Smooth muscle cell (in vitro differentiated cells): ENCODE results near the gene PLCB1. TPM values are rescaled to one million over a fixed set of nuclear protein-coding genes. Genes with fewer than 3 reads are reported as not detected.

Experiments used
- DNase-seq: peaks from one replicate; lab custom pipeline; 2025; ENCODE audit not compliant: unreplicated experiment; lab: John Stamatoyannopoulos, UW
- H2AFZ ChIP-seq: fragments of 200-600 bp; sonication (generic); 2 replicates; pipeline ENCODE4 v1.6.0; 2016; ENCODE audit warnings: antibody characterized with exemption, low read depth, mild to moderate bottlenecking
- H3F3A ChIP-seq: fragments of 200-600 bp; sonication (generic); 2 replicates; pipeline ENCODE4 v1.6.0; 2017; ENCODE audit warnings: antibody characterized with exemption, low read depth
- H3K27ac ChIP-seq: fragments of 200-600 bp; sonication (generic); 2 replicates; pipeline ENCODE4 v1.5.1; 2016; ENCODE audit warnings: low read depth, mild to moderate bottlenecking
- H3K27me3 ChIP-seq: fragments of 200-600 bp; sonication (generic); 2 replicates; pipeline ENCODE4 v1.6.1; 2016; ENCODE audit warnings: low read depth, mild to moderate bottlenecking
- H3K36me3 ChIP-seq: fragments of 200-600 bp; sonication (generic); 2 replicates; pipeline ENCODE4 v1.5.1; 2016; ENCODE audit warnings: low read depth
- H3K4me1 ChIP-seq: fragments of 200-600 bp; sonication (generic); 2 replicates; pipeline ENCODE4 v1.5.1; 2016; ENCODE audit warnings: low read depth
- H3K4me2 ChIP-seq: fragments of 200-600 bp; sonication (generic); 2 replicates; pipeline ENCODE4 v1.6.0; 2016; ENCODE audit warnings: mild to moderate bottlenecking
- H3K4me3 ChIP-seq: fragments of 200-600 bp; sonication (generic); 2 replicates; pipeline ENCODE4 v1.5.1; 2016; ENCODE audit warnings: mild to moderate bottlenecking
- H3K79me2 ChIP-seq: fragments of 200-600 bp; sonication (generic); 2 replicates; pipeline ENCODE4 v1.6.0; 2016; ENCODE audit warnings: low read depth, mild to moderate bottlenecking
- H3K9ac ChIP-seq: fragments of 200-600 bp; sonication (generic); 2 replicates; pipeline ENCODE4 v1.6.0; 2016; ENCODE audit warnings: low read depth
- H3K9me3 ChIP-seq: fragments of 200-600 bp; sonication (generic); replicated peaks from 2 replicates; pipeline ENCODE4 v1.5.1; 2016; ENCODE audit warnings: low read depth
- H4K20me1 ChIP-seq: fragments of 200-600 bp; sonication (generic); 2 replicates; pipeline ENCODE4 v1.6.0; 2016; ENCODE audit warnings: low read depth
- CTCF ChIP-seq: fragments of 200-600 bp; sonication (generic); IDR thresholded peaks from 2 replicates; pipeline ENCODE4 v1.5.1; 2017; ENCODE audit warnings: borderline replicate concordance, mild to moderate bottlenecking, antibody characterized with exemption; ENCODE audit not compliant: insufficient read depth, poor library complexity, severe bottlenecking
- WGBS: methylation state at CpG from one replicate; pipeline ENCODE4 v1.1.7; 2016; ENCODE audit warnings: low lambda C conversion rate; 5-methylcytosine and 5-hydroxymethylcytosine counted together
- polyA plus RNA-seq: library from polyadenylated mRNA; unstranded; fragments of >200 nt; fragmentation: Nextera tagmentation; extraction: Ambion mirVana; gene quantifications from 2 replicates; pipeline ENCODE4 v1.2.1, GENCODE V29; 2016
- total RNA-seq: library from RNA; depleted of rRNA; stranded (reverse); fragments of >200 nt; gene quantifications from 2 replicates; pipeline ENCODE4 v1.2.3, GENCODE V29; 2014

The PLCB1 gene
- total and polyA plus RNA-seq, 2 experiments from 2014 or later: 4.7 to 25.3 TPM

- Histone ChIP-seq H3K36me3 (no peaks in the 10 kb centered on the region), H3K27ac (no peak overlapping the region), H4K20me1 (no peaks in the 10 kb centered on the region), H3K4me2 (no peak overlapping the region), H3K4me1 (no peaks in the 10 kb centered on the region), H3K9ac (no peak overlapping the region), H3K27me3 (no peaks in the 10 kb centered on the region), H3F3A (no peaks in the 10 kb centered on the region), H2AFZ (no peak overlapping the region), H3K9me3 (no peaks in the 10 kb centered on the region), H3K79me2 (no peaks in the 10 kb centered on the region), H3K4me3 (no peak overlapping the region)
- TF ChIP-seq CTCF: no peak
- 95% methylated on average over 1 of the region's 1 CpG for WGBS
- DNase-seq: no peak
These were observed 531.4 kb downstream of the PLCB1 start for GRCh38 chr20:8663424-8663823.

- H3K9ac ChIP-seq: no peak overlapping the region
- H4K20me1 ChIP-seq: no peaks in the 10 kb centered on the region
- no peaks in the 10 kb centered on the region for H3K79me2 ChIP-seq
- 63% methylated on average over 4 of the region's 4 CpGs for WGBS
- no peaks in the 10 kb centered on the region for H3K9me3 ChIP-seq
- no peaks in the 10 kb centered on the region for H3F3A ChIP-seq
- no peaks in the 10 kb centered on the region for H3K4me1 ChIP-seq
- no peaks in the 10 kb centered on the region for H3K36me3 ChIP-seq
- H3K4me3 ChIP-seq: no peak overlapping the region
- no peak overlapping the region for H3K4me2 ChIP-seq
- no peak for DNase-seq
- H3K27ac ChIP-seq: no peak overlapping the region
- no peaks in the 10 kb centered on the region for H3K27me3 ChIP-seq
- no peak overlapping the region for H2AFZ ChIP-seq
- TF ChIP-seq CTCF: no peak
These were observed 532.7 kb downstream of the PLCB1 start for GRCh38 chr20:8664778-8665177.

- no peak for DNase-seq
- Histone ChIP-seq H3K4me2 (no peak overlapping the region), H3K9ac (no peak overlapping the region), H3K79me2 (no peaks in the 10 kb centered on the region), H3K4me3 (no peak overlapping the region), H3F3A (no peaks in the 10 kb centered on the region), H4K20me1 (no peaks in the 10 kb centered on the region), H3K36me3 (no peaks in the 10 kb centered on the region), H3K27ac (no peak overlapping the region), H3K27me3 (peaks cover under 1% of the 10 kb centered on the region), H3K4me1 (no peaks in the 10 kb centered on the region), H2AFZ (no peak overlapping the region), H3K9me3 (no peaks in the 10 kb centered on the region)
- TF ChIP-seq CTCF: no peak
- 92% methylated on average over 3 of the region's 3 CpGs for WGBS
These were observed 535.2 kb downstream of the PLCB1 start for GRCh38 chr20:8667306-8667705.

- Histone ChIP-seq H3K9me3 (no peaks in the 10 kb centered on the region), H3K4me3 (no peak overlapping the region), H3F3A (no peaks in the 10 kb centered on the region), H2AFZ (no peak overlapping the region), H3K9ac (no peak overlapping the region), H3K4me1 (no peaks in the 10 kb centered on the region), H4K20me1 (no peaks in the 10 kb centered on the region), H3K27ac (no peak overlapping the region), H3K36me3 (no peaks in the 10 kb centered on the region), H3K79me2 (no peaks in the 10 kb centered on the region), H3K4me2 (no peak overlapping the region), H3K27me3 (peaks cover 4% of the 10 kb centered on the region)
- WGBS: 65% methylated on average over 4 of the region's 4 CpGs
- no peak for DNase-seq
- no peak for TF ChIP-seq CTCF
These were observed 538.3 kb downstream of the PLCB1 start for GRCh38 chr20:8670207-8670892.
